PFSK-1 (cell line): ENCODE data around the gene ETFA.

Source experiments
- REST ChIP-seq, 2 experiments: IDR thresholded peaks; 2 replicates each; pipeline versions ENCODE4 v1.6.1 to v1.8.0; 2011 to 2012; ENCODE audit warnings: low read depth in 2 of 2, low read length in 2 of 2, control low read depth in 1 of 2, inconsistent platforms in 1 of 2, mild to moderate bottlenecking in 1 of 2, moderate library complexity in 1 of 2; ENCODE audit not compliant: insufficient read depth in 1 of 2
- SIN3A ChIP-seq: IDR thresholded peaks from 2 replicates; pipeline ENCODE4 v1.6.1; 2012; ENCODE audit warnings: mild to moderate bottlenecking, low read length, moderate library complexity, borderline replicate concordance; ENCODE audit not compliant: insufficient read depth

- TF ChIP-seq REST (IDR thresholded peaks at IDR 0.05; ENCODE audit: insufficient read depth in 1 of 2, low read depth in 2 of 2, low read length in 2 of 2) (no peak), SIN3A (no peak)
Observed at GRCh38 chr15:76223521-76223920, 87.7 kb downstream of the ETFA start.
